Calu3 (cell line): ENCODE measurements around the gene TNFRSF9. TPM values are rescaled to one million over a fixed set of nuclear protein-coding genes. Genes with fewer than 3 reads are reported as not detected.

Source experiments
- BruUV-seq: library from RNA; stranded (reverse); fragments of 400-500 nt; replicated peaks from 2 replicates; lab custom pipeline; 2021; lab: Mats Ljungman, UMichigan
- CTCF ChIA-PET: fragments of 300-600 bp; sonication (Branson Sonifier 250); formaldehyde crosslinking; loops from one replicate; lab custom pipeline; 2022; ENCODE audit warnings: antibody characterized with exemption; lab: Charles Lee
- DNase-seq: peaks from one replicate; pipeline ENCODE4 v3.0.0; 2022
- H3K27ac Mint-ChIP-seq: one replicate; pipeline ENCODE4 v1.8.0; 2022; ENCODE audit warnings: mixed read lengths; ENCODE audit not compliant: unreplicated experiment
- H3K27me3 Mint-ChIP-seq: one replicate; pipeline ENCODE4 v1.8.0; 2022; ENCODE audit warnings: mixed read lengths; ENCODE audit not compliant: unreplicated experiment
- H3K36me3 Mint-ChIP-seq: one replicate; pipeline ENCODE4 v1.8.0; 2022; ENCODE audit warnings: mild to moderate bottlenecking, moderate library complexity, mixed read lengths; ENCODE audit not compliant: insufficient read depth, unreplicated experiment
- H3K4me1 Mint-ChIP-seq: one replicate; pipeline ENCODE4 v1.8.0; 2022; ENCODE audit warnings: mild to moderate bottlenecking, low read depth, mixed read lengths; ENCODE audit not compliant: unreplicated experiment
- H3K4me3 Mint-ChIP-seq: one replicate; pipeline ENCODE4 v1.8.0; 2022; ENCODE audit warnings: mild to moderate bottlenecking, low read depth, moderate library complexity, mixed read lengths; ENCODE audit not compliant: unreplicated experiment
- H3K9me3 Mint-ChIP-seq: one replicate; pipeline ENCODE4 v1.8.0; 2022; ENCODE audit warnings: low read depth, mixed read lengths; ENCODE audit not compliant: unreplicated experiment
- intact Hi-C: fragments of 100-400 bp; cut with micrococcal nuclease; formaldehyde crosslinking; loops from one replicate; pipeline ENCODE4 v1.10.0; 2022; ENCODE audit not compliant: unreplicated experiment
- total RNA-seq: library from RNA; stranded (reverse); gene quantifications from 2 replicates; pipeline ENCODE4 v1.2.3, GENCODE V29; 2022
- TF ChIP-seq, protein P1 (sequence below): fragments of 200-600 bp; IDR thresholded peaks from one replicate; pipeline ENCODE4 v1.8.0; 2022; ENCODE audit warnings: antibody characterized with exemption; ENCODE audit not compliant: unreplicated experiment

Gene TNFRSF9
- total RNA-seq, 1 experiment from 2014 or later = 0.42 TPM

DNA sequence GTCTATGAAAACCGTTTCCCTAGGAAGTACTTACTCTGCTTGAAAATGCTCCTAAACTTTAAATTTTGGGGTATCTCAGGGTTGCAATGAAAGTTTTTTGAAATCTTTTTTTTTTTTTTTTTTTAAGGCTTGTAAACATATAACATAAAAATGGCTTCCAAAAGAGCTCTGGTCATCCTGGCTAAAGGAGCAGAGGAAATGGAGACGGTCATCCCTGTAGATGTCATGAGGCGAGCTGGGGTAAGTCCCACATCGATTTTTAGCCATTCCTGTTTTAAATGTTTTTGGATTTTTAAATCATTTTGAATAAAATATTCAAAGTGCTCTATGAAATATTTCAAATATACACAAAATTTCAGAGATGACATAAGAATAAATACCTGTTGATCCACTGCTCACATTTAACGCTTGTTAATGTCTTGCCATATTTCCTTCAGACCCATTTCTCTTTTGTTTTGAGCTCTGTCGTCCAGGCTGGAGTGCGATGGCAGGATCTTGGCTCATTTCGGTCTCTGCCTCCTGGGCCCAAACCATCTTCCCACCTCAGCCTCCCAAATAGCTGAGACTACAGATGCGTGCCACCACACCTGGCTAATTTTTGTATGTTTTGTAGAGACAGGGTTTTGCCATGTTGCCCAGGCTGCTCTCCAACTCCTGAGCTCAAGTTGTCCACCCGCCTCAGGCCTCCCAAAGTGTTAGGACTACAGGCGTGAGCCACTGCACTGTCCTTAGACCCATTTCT, 22.2 kb upstream of the TNFRSF9 start:
- H3K36me3 Mint-ChIP-seq = peaks cover 45% of the 10 kb centered on the region
- CTCF ChIA-PET = interaction anchor here (0.6 kb wide), 1 partner anchor 325 kb away, joined by 7 read pairs; no protein-coding TSS in a partner anchor
- peak overlapping the region; percentile 99 for H3K4me3 Mint-ChIP-seq
- no peaks in the 10 kb centered on the region for H3K27me3 Mint-ChIP-seq
- peak overlapping the region; percentile 95 for H3K27ac Mint-ChIP-seq
- H3K4me1 Mint-ChIP-seq = peaks cover 8% of the 10 kb centered on the region
- no peak for DNase-seq
- intact Hi-C loops = no loop called here
- TF ChIP-seq, protein P1, sequence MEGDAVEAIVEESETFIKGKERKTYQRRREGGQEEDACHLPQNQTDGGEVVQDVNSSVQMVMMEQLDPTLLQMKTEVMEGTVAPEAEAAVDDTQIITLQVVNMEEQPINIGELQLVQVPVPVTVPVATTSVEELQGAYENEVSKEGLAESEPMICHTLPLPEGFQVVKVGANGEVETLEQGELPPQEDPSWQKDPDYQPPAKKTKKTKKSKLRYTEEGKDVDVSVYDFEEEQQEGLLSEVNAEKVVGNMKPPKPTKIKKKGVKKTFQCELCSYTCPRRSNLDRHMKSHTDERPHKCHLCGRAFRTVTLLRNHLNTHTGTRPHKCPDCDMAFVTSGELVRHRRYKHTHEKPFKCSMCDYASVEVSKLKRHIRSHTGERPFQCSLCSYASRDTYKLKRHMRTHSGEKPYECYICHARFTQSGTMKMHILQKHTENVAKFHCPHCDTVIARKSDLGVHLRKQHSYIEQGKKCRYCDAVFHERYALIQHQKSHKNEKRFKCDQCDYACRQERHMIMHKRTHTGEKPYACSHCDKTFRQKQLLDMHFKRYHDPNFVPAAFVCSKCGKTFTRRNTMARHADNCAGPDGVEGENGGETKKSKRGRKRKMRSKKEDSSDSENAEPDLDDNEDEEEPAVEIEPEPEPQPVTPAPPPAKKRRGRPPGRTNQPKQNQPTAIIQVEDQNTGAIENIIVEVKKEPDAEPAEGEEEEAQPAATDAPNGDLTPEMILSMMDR = no peak
- no TSS peak for BruUV-seq
- H3K9me3 Mint-ChIP-seq = no peaks in the 10 kb centered on the region

DNA sequence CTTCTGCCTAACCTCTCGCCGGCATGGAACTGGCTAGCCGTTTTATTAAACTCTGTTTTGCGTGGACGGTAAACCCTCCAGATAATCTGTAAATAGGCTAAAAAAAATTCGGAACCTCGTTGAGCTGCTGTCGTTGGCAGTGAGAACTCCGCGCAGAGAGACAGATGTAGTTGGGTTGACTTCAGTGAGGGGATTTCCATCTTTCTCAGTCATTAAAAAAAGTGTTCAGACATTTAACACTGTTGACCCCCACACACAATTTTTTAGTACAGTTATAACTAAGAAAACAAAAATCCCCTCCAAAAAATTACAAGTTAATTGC, 21.3 kb upstream of the TNFRSF9 start:
- BruUV-seq = TSS peak; percentile 38
- intact Hi-C loops = no loop called here
- TF ChIP-seq, protein P1 = no peak
- no peak for DNase-seq
- no peaks in the 10 kb centered on the region for H3K9me3 Mint-ChIP-seq
- CTCF ChIA-PET = interaction anchor here (1.0 kb wide), 1 partner anchor 13 kb away, joined by 4 read pairs; no protein-coding TSS in a partner anchor
- H3K4me1 Mint-ChIP-seq = peaks cover 4% of the 10 kb centered on the region
- peak overlapping the region; percentile 99 for H3K4me3 Mint-ChIP-seq
- peaks cover 42% of the 10 kb centered on the region for H3K36me3 Mint-ChIP-seq
- no peaks in the 10 kb centered on the region for H3K27me3 Mint-ChIP-seq
- H3K27ac Mint-ChIP-seq = peak overlapping the region; percentile 95

DNA sequence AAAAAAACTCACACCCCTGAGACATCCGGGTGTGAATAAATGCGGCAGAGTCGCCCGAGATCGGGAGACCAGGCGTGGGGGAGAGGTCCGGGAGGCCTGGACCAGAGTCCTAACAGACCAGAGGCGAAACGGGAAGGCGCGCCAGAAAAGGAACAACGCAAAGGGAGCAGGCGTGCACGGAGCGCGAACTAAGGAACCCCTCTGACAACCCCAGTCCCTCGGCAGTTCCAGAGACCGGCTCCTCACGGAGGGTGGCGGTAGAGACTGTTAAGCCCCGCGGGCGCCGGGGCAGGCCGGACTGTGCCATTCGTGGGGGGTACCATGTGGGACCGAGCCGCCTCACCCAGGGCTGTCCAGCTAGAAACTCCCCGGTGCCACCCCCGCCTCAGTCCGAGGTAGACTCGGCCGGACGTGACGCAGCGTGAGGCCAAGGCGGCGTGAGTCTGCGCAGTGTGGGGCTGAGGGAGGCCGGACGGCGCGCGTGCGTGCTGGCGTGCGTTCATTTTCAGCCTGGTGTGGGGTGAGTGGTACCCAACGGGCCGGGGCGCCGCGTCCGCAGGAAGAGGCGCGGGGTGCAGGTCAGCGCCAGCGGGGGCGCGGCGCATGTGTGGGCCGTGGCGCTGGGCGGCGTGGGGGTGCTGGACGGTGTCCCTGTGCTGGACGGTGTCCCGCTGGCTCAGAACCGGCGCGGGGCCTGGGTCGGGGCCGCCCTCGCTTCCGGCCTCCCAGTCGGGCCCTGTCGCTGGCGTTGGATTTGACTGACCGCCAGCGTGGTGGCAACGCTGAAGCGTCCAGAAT, 20.8 kb upstream of the TNFRSF9 start, which contains the start of gene PARK7:
Gene PARK7 (plus strand): TSS at position 496 of the 798 bp plus-strand sequence. CDS start 1,075 bp downstream, outside the sequence.
- no TSS peak for BruUV-seq
- Mint-ChIP-seq H3K36me3 (peaks cover 38% of the 10 kb centered on the region), H3K4me1 (no peaks in the 10 kb centered on the region), H3K9me3 (no peaks in the 10 kb centered on the region), H3K27ac (peak within 1 kb of the TSS; percentile 95), H3K4me3 (peak within 1 kb of the TSS; percentile 99), H3K27me3 (no peaks in the 10 kb centered on the region)
- intact Hi-C loops = no loop called here
- CTCF ChIA-PET = interaction anchor here (1.0 kb wide), 1 partner anchor 14 kb away, joined by 4 read pairs; no protein-coding TSS in a partner anchor
- TF ChIP-seq, protein P1 = no peak
- peak; percentile 98 for DNase-seq

DNA sequence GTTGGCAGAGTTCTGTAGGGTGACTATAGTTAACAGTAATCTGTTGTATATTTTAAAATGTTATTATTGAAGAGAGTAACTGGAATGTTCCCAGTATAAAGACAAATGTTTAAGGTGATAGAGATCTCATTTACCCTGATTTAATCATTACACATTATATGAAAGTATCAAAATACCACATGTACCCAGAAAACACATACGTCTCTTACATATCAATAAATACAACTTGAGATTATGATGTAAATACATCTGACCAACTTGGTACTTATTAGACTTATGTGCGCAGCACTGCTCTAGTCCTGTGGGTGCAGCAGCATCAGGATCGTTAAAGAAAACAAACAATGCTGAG, 20.2 kb upstream of the TNFRSF9 start:
- TF ChIP-seq, protein P1 = no peak
- no peaks in the 10 kb centered on the region for H3K4me1 Mint-ChIP-seq
- CTCF ChIA-PET = interaction anchor here (1.0 kb wide), 1 partner anchor 14 kb away, joined by 4 read pairs; no protein-coding TSS in a partner anchor
- H3K27me3 Mint-ChIP-seq = no peaks in the 10 kb centered on the region
- H3K36me3 Mint-ChIP-seq = peaks cover 38% of the 10 kb centered on the region
- peak overlapping the region; percentile 95 for H3K27ac Mint-ChIP-seq
- no peak for DNase-seq
- no peaks in the 10 kb centered on the region for H3K9me3 Mint-ChIP-seq
- intact Hi-C loops = no loop called here
- BruUV-seq = TSS peak; percentile 98
- H3K4me3 Mint-ChIP-seq = peak overlapping the region; percentile 99
